H9 (cell line): ENCODE results near the gene CCDC88C. TPM values are rescaled to one million over a fixed set of nuclear protein-coding genes. Genes with fewer than 3 reads are reported as not detected.

Experiments used
- DNase-seq: peaks from one replicate; pipeline ENCODE4 v3.0.0-alpha.2; 2017
- H2AFZ ChIP-seq: one replicate; pipeline ENCODE4 v1.6.1; 2013; ENCODE audit warnings: mild to moderate bottlenecking, low read length, control low read depth, moderate library complexity
- H2AK5ac ChIP-seq: 2 replicates; pipeline ENCODE4 v1.6.1; 2013; ENCODE audit warnings: low read length, control low read depth, mixed read lengths; ENCODE audit not compliant: insufficient read length
- H2BK120ac ChIP-seq: one replicate; pipeline ENCODE4 v1.6.1; 2013; ENCODE audit warnings: low read depth, mild to moderate bottlenecking, low read length, control low read depth, inconsistent platforms; ENCODE audit not compliant: poor library complexity, severe bottlenecking
- H2BK12ac ChIP-seq: 2 replicates; pipeline ENCODE4 v1.6.1; 2013; ENCODE audit warnings: low read length, control low read depth, mixed read lengths, low read depth; ENCODE audit not compliant: insufficient read length
- H2BK15ac ChIP-seq: 2 replicates; pipeline ENCODE4 v1.6.1; 2013; ENCODE audit warnings: low read depth, low read length, control low read depth
- H2BK20ac ChIP-seq: one replicate; pipeline ENCODE4 v1.6.1; 2013; ENCODE audit warnings: low read depth, mild to moderate bottlenecking, low read length, control low read depth, inconsistent platforms; ENCODE audit not compliant: poor library complexity, severe bottlenecking
- H2BK5ac ChIP-seq: 2 replicates; pipeline ENCODE4 v1.6.1; 2013; ENCODE audit warnings: low read length, control low read depth, mixed read lengths; ENCODE audit not compliant: insufficient read length
- H3K14ac ChIP-seq: 2 replicates; pipeline ENCODE4 v1.6.1; 2013; ENCODE audit warnings: low read length, control low read depth; ENCODE audit not compliant: insufficient read depth
- H3K18ac ChIP-seq: 2 replicates; pipeline ENCODE4 v1.6.1; 2013; ENCODE audit warnings: low read depth, mild to moderate bottlenecking, mixed read lengths, low read length, control low read depth; ENCODE audit not compliant: insufficient read length
- H3K23ac ChIP-seq: 2 replicates; pipeline ENCODE4 v1.6.1; 2013; ENCODE audit warnings: low read length, control low read depth, mixed read lengths, low read depth; ENCODE audit not compliant: insufficient read length
- H3K23me2 ChIP-seq: 2 replicates; pipeline ENCODE4 v1.6.1; 2013; ENCODE audit warnings: low read depth, mild to moderate bottlenecking, mixed read lengths, low read length, control low read depth; ENCODE audit not compliant: insufficient read length, poor library complexity, severe bottlenecking
- H3K27ac ChIP-seq: 2 replicates; pipeline ENCODE4 v1.5.1; 2013; ENCODE audit warnings: low read length, control low read depth, mixed read lengths, low read depth; ENCODE audit not compliant: insufficient read length
- H3K27me3 ChIP-seq: 2 replicates; pipeline ENCODE4 v1.6.1; 2013; ENCODE audit warnings: low read length, control low read depth, inconsistent platforms; ENCODE audit not compliant: insufficient read depth
- H3K4ac ChIP-seq: 2 replicates; pipeline ENCODE4 v1.6.1; 2013; ENCODE audit warnings: low read depth, mild to moderate bottlenecking, control low read depth, inconsistent platforms, low read length, moderate library complexity
- H3K4me1 ChIP-seq: 2 replicates; pipeline ENCODE4 v1.6.1; 2013; ENCODE audit warnings: low read length, control low read depth, inconsistent platforms; ENCODE audit not compliant: insufficient read depth
- H3K4me2 ChIP-seq: 2 replicates; pipeline ENCODE4 v1.6.1; 2013; ENCODE audit warnings: low read length, control low read depth, mixed read lengths; ENCODE audit not compliant: insufficient read length, insufficient read depth
- H3K56ac ChIP-seq: 2 replicates; pipeline ENCODE4 v1.6.1; 2013; ENCODE audit warnings: low read depth, mild to moderate bottlenecking, mixed read lengths, low read length, control low read depth; ENCODE audit not compliant: insufficient read length
- H3K79me1 ChIP-seq: 2 replicates; pipeline ENCODE4 v1.6.1; 2013; ENCODE audit warnings: low read depth, mild to moderate bottlenecking, moderate library complexity, low read length, control low read depth, inconsistent platforms; ENCODE audit not compliant: insufficient read depth, poor library complexity, severe bottlenecking
- H3K79me2 ChIP-seq: 2 replicates; pipeline ENCODE4 v1.6.1; 2013; ENCODE audit warnings: low read length, control low read depth, inconsistent platforms; ENCODE audit not compliant: insufficient read depth
- H3K9ac ChIP-seq: 2 replicates; pipeline ENCODE4 v1.6.1; 2013; ENCODE audit warnings: low read length, control low read depth, mixed read lengths; ENCODE audit not compliant: insufficient read length; ENCODE audit errors: extremely low read depth
- H3K9me3 ChIP-seq: one replicate; pipeline ENCODE4 v1.6.1; 2013; ENCODE audit warnings: low read depth, low read length, inconsistent platforms; ENCODE audit not compliant: control insufficient read depth
- H3T11ph ChIP-seq: one replicate; pipeline ENCODE4 v1.6.1; 2013; ENCODE audit warnings: mild to moderate bottlenecking, low read length, control low read depth, inconsistent platforms
- H4K20me1 ChIP-seq: one replicate; pipeline ENCODE4 v1.6.1; 2013; ENCODE audit not compliant: control insufficient read depth, insufficient read length, insufficient read depth
- H4K5ac ChIP-seq: 2 replicates; pipeline ENCODE4 v1.6.1; 2013; ENCODE audit warnings: low read depth, mild to moderate bottlenecking, mixed read lengths, low read length, control low read depth; ENCODE audit not compliant: insufficient read length
- H4K8ac ChIP-seq: replicated peaks from 2 replicates; pipeline ENCODE4 v1.6.1; 2013; ENCODE audit warnings: low read length, control low read depth, mixed read lengths, low read depth; ENCODE audit not compliant: insufficient read length
- H4K91ac ChIP-seq: 2 replicates; pipeline ENCODE4 v1.6.1; 2013; ENCODE audit warnings: low read depth, mild to moderate bottlenecking, moderate library complexity, mixed read lengths, low read length, control low read depth; ENCODE audit not compliant: insufficient read length
- H3K27ac Mint-ChIP-seq, 3 experiments: 2 replicates in 2 of 3; 3 replicates in 1 of 3; pipeline ENCODE4 v1.8.0; 2020 to 2021; ENCODE audit warnings: mixed read lengths in 3 of 3, mild to moderate bottlenecking in 1 of 3, moderate library complexity in 1 of 3
- H3K27me3 Mint-ChIP-seq: 2 replicates; pipeline ENCODE4 v1.8.0; 2021; ENCODE audit warnings: low read depth, mild to moderate bottlenecking, moderate library complexity, mixed read lengths
- H3K36me3 Mint-ChIP-seq, 3 experiments: 2 replicates in 2 of 3; 3 replicates in 1 of 3; pipeline ENCODE4 v1.8.0; 2020 to 2021; ENCODE audit warnings: low read depth in 3 of 3, mixed read lengths in 3 of 3; ENCODE audit not compliant: insufficient read depth in 1 of 3
- H3K4me1 Mint-ChIP-seq, 2 experiments: 2 replicates each; pipeline ENCODE4 v1.8.0; 2020; ENCODE audit warnings: mixed read lengths in 2 of 2
- H3K4me3 Mint-ChIP-seq, 2 experiments: 2 replicates in 1 of 2; 3 replicates in 1 of 2; pipeline ENCODE4 v1.8.0; 2020 to 2021; ENCODE audit warnings: mild to moderate bottlenecking in 2 of 2, mixed read lengths in 2 of 2, moderate library complexity in 1 of 2
- H3K9me3 Mint-ChIP-seq, 2 experiments: 2 replicates in 1 of 2; 3 replicates in 1 of 2; pipeline ENCODE4 v1.8.0; 2020; ENCODE audit warnings: mild to moderate bottlenecking in 2 of 2, mixed read lengths in 2 of 2, moderate library complexity in 1 of 2
- CTCF ChIP-seq: fragments of 200-600 bp; sonication (generic); conservative IDR thresholded peaks from 3 replicates; pipeline ENCODE4 v1.8.0; 2021; ENCODE audit warnings: antibody characterized with exemption, mild to moderate bottlenecking
- WGBS: extraction: QIAGEN DNeasy Blood & Tissue Kit; methylation state at CpG from one replicate; pipeline ENCODE4 v1.1.7; 2013; ENCODE audit warnings: missing lambda C conversion rate, low lambda C conversion rate, mixed read lengths; ENCODE audit not compliant: insufficient read length; ENCODE audit errors: extremely low coverage; 5-methylcytosine and 5-hydroxymethylcytosine counted together
- total RNA-seq: library from RNA; stranded (reverse); gene quantifications from 2 replicates; pipeline ENCODE4 v1.2.1, GENCODE V29; 2021

CCDC88C gene
- total RNA-seq, 1 experiment from 2014 or later = 52.4 TPM

- no peaks in the 10 kb centered on the region for H3K27me3 ChIP-seq
- H3K4ac ChIP-seq = no peak overlapping the region
- H3K4me2 ChIP-seq = no peak overlapping the region
- H3K9ac ChIP-seq = no peak overlapping the region
- H3K18ac ChIP-seq = no peak overlapping the region
- no peak overlapping the region for H3K27ac ChIP-seq
- no peaks in the 10 kb centered on the region for H3K79me1 ChIP-seq
- no peak overlapping the region for H3K14ac ChIP-seq
- Mint-ChIP-seq H3K4me1 (peaks cover 8 to 16% of the 10 kb centered on the region in 2 experiments), H3K4me3 (no peak overlapping the region), H3K9me3 (no peaks in the 10 kb centered on the region; a peak in 1 of 5 replicates), H3K27ac (peak overlapping the region in 1 of 3 experiments; percentile 30; a peak in 3 of 7 replicates), H3K27me3 (no peaks in the 10 kb centered on the region), H3K36me3 (peaks cover 0 to 30% (median 27%) of the 10 kb centered on the region in 3 experiments; a peak in 6 of 7 replicates)
- TF ChIP-seq CTCF = no peak
- no peak overlapping the region for H3K56ac ChIP-seq
- no peaks in the 10 kb centered on the region for H3K9me3 ChIP-seq
- H4K91ac ChIP-seq = no peak overlapping the region
- no peak for DNase-seq
- no peak overlapping the region for H2BK20ac ChIP-seq
- no peak overlapping the region for H2BK120ac ChIP-seq
- H4K8ac ChIP-seq = no peak overlapping the region
- H4K5ac ChIP-seq = no peak overlapping the region
- WGBS = no CpG with 5 or more reads among the region's 12 CpGs
- no peak overlapping the region for H2BK12ac ChIP-seq
- no peak overlapping the region for H3K23ac ChIP-seq
- H3K23me2 ChIP-seq = no peaks in the 10 kb centered on the region
- no peak overlapping the region for H2AFZ ChIP-seq
- H2BK15ac ChIP-seq = no peak overlapping the region
- H4K20me1 ChIP-seq = no peaks in the 10 kb centered on the region
- H2BK5ac ChIP-seq = no peak overlapping the region
- no peak overlapping the region for H2AK5ac ChIP-seq
- no peak overlapping the region for H3T11ph ChIP-seq
- H3K4me1 ChIP-seq = no peaks in the 10 kb centered on the region
- H3K79me2 ChIP-seq = no peaks in the 10 kb centered on the region
Measured at GRCh38 chr14:91342206-91342760, 75.3 kb downstream of the CCDC88C start.
